ENCODE measurements around the gene PKLR.

DNA sequence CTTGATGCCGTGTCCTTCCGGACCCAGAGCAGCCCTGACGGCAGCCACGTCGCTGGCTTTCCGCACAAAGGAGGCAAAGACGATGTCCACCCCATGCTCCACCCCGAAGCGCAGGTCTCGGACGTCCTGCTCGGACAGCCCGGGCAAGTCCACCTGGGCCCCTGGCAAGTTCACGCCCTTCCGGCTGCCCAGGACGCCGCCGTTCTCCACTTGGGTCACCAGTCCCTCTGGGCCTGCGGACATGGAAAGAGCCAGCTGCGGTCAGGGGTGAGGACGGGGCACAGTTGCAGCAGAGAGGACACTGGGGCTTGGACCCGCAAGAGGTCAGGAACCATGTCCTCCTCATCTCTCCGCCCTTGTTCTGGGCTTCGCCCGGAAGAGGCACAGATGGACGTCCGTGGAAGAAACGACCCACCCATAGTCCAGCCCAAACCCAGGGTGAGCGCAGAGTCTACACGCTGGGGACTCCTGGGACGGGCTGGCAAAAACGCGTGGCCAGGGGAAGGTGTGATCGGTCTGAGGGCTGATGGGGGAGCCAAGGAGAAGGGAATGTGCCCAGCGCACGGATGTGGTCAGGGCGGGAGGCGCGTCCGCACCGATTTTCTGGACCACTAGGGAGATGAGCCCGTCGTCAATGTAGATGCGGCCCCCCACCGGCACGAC lies 6.6 kb downstream of the PKLR start:
- TF ChIP-seq, protein P1, sequence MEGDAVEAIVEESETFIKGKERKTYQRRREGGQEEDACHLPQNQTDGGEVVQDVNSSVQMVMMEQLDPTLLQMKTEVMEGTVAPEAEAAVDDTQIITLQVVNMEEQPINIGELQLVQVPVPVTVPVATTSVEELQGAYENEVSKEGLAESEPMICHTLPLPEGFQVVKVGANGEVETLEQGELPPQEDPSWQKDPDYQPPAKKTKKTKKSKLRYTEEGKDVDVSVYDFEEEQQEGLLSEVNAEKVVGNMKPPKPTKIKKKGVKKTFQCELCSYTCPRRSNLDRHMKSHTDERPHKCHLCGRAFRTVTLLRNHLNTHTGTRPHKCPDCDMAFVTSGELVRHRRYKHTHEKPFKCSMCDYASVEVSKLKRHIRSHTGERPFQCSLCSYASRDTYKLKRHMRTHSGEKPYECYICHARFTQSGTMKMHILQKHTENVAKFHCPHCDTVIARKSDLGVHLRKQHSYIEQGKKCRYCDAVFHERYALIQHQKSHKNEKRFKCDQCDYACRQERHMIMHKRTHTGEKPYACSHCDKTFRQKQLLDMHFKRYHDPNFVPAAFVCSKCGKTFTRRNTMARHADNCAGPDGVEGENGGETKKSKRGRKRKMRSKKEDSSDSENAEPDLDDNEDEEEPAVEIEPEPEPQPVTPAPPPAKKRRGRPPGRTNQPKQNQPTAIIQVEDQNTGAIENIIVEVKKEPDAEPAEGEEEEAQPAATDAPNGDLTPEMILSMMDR (IDR thresholded peaks at IDR 0.05; ENCODE audit: low read length): no peak
- no peak for TF ChIP-seq EZH2 (IDR thresholded peaks at IDR 0.05; ENCODE audit: borderline replicate concordance, low read length)

All from OCI-LY1 (cell line).